Measurements from ENCODE around the gene SCAF4.
A peak's percentile ranks its signal among the peaks of the same experiment; 100 is the strongest.

SCAF4 gene

DNA sequence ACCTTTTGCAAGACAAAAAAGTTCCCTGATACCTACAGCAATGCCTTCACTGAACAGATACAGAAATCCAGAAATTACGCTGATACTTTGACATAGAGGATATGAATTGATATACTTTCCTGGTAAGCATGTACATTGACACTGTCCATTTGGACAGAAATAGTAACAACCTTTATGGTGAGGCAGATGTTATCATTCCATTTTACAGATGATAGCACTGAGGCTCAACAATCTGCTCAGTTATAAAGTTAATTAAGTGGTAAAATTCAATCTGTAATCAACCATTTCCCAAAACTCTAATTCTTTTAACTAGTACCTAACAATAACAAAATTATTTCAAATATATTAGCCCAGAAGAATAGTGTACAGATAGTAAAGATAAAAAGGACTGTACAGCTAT lies 20.6 kb downstream of the SCAF4 start:
- Histone ChIP-seq H3K27me3 (replicated peaks; ENCODE audit: control insufficient read depth, insufficient read depth, low read length) (no peaks in the 10 kb centered on the region), H3K9me3 (ENCODE audit: control insufficient read depth, low read length) (no peaks in the 10 kb centered on the region), H3K36me3 (ENCODE audit: control insufficient read depth, insufficient read depth, low read length, severe bottlenecking) (no peaks in the 10 kb centered on the region), H3K4me3 (ENCODE audit: low read length) (no peak overlapping the region), H3K4me1 (ENCODE audit: control insufficient read depth, insufficient read depth, low read length) (peaks cover 80% of the 10 kb centered on the region), H3K9ac (ENCODE audit: low read length) (no peak overlapping the region)
- no peak for DNase-seq (ENCODE audit: low read depth)

DNA sequence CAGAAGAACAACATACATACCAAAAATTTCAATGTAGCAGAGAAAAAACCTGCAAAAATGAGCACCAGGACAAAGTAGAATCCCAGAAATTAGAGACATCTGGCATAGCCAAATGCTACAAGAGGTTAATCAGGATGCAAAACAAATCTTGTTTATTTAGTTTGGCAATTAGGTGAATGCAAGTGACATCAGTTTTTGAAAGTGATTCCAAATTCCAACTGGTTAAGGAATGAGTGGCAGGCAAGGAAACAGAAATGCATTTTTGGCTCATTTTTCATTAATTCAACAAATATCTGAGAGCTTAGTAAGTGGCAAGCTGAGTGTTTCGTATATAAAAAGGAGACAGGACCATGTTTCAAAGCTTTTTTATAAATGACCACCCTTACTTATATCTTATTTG lies 21.3 kb downstream of the SCAF4 start:
- Histone ChIP-seq H3K4me3 (ENCODE audit: low read length) (peak overlapping the region; percentile 38), H3K9me3 (ENCODE audit: control insufficient read depth, low read length) (no peaks in the 10 kb centered on the region), H3K4me1 (ENCODE audit: control insufficient read depth, insufficient read depth, low read length) (peaks cover 74% of the 10 kb centered on the region), H3K9ac (ENCODE audit: low read length) (no peak overlapping the region), H3K27me3 (replicated peaks; ENCODE audit: control insufficient read depth, insufficient read depth, low read length) (no peaks in the 10 kb centered on the region), H3K36me3 (ENCODE audit: control insufficient read depth, insufficient read depth, low read length, severe bottlenecking) (no peaks in the 10 kb centered on the region)
- peak; percentile 86 for DNase-seq (ENCODE audit: low read depth)

DNA sequence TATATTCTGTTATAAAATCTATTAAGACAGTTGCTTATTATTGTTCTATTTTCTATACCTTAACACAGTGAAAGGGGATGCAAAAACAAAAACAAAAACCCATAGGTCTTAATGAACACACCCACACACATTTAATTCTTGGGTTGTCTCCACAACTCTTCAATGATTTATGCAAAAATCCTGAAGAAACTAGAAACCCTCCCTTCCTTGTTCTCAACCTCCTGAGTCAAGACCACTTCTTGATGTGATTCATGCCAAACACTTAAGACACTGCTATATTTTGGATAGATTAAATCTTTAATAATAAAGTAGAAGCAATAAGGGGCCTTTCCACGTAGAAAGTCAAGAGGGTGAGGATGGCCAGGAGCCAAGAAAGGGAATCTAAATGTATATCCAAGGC lies 23.4 kb downstream of the SCAF4 start:
- H3K36me3 ChIP-seq (ENCODE audit: control insufficient read depth, insufficient read depth, low read length, severe bottlenecking): peaks cover 5% of the 10 kb centered on the region
- H3K4me1 ChIP-seq (ENCODE audit: control insufficient read depth, insufficient read depth, low read length): peaks cover 58% of the 10 kb centered on the region
- DNase-seq (ENCODE audit: low read depth): no peak
- H3K9me3 ChIP-seq (ENCODE audit: control insufficient read depth, low read length): no peaks in the 10 kb centered on the region
- H3K4me3 ChIP-seq (ENCODE audit: low read length): no peak overlapping the region
- no peaks in the 10 kb centered on the region for H3K27me3 ChIP-seq (replicated peaks; ENCODE audit: control insufficient read depth, insufficient read depth, low read length)
- no peak overlapping the region for H3K9ac ChIP-seq (ENCODE audit: low read length)

DNA sequence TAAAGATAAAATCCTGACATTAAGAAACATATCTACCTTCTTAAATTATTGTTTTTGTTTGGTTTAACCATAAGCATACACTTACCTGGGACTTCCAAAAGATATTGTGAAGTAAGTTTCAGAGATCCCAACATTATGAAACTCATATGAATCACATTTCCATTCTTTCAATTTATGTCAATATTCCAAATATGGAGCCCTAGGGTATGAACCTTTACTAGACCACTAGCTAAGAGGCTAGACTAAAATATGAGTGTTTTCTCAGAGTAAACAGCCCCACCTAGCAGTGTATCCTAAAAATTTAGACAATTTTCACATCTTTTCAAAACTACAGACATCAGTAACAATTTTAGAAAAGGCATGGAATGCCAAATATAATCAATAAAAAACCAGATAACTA lies 24.4 kb downstream of the SCAF4 start:
- Histone ChIP-seq H3K4me3 (ENCODE audit: low read length) (no peak overlapping the region), H3K36me3 (ENCODE audit: control insufficient read depth, insufficient read depth, low read length, severe bottlenecking) (peaks cover 16% of the 10 kb centered on the region), H3K4me1 (ENCODE audit: control insufficient read depth, insufficient read depth, low read length) (peaks cover 49% of the 10 kb centered on the region), H3K27me3 (replicated peaks; ENCODE audit: control insufficient read depth, insufficient read depth, low read length) (no peaks in the 10 kb centered on the region), H3K9me3 (ENCODE audit: control insufficient read depth, low read length) (no peaks in the 10 kb centered on the region), H3K9ac (ENCODE audit: low read length) (no peak overlapping the region)
- DNase-seq (ENCODE audit: low read depth): no peak

DNA sequence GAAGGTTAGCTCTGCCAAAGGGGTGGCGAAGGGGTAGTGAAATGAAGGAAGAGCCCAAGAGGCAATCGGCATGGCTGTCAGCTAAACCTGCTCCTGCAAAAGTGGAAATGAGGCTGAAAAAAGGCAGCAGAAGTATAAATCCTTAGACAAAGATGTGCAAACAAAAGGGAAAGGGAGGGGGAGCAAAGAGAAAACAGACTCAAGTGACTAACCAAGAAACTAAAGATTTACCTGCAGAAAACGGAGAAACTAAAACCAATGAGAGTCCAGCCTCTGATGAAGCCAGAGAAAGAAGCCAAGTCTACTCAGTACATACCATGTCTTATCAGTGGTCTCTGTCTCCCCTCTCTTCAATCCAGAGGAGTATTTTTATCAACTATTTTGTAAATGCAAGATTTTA lies 25.4 kb downstream of the SCAF4 start:
- H3K36me3 ChIP-seq (ENCODE audit: control insufficient read depth, insufficient read depth, low read length, severe bottlenecking): peaks cover 25% of the 10 kb centered on the region
- no peak for DNase-seq (ENCODE audit: low read depth)

DNA sequence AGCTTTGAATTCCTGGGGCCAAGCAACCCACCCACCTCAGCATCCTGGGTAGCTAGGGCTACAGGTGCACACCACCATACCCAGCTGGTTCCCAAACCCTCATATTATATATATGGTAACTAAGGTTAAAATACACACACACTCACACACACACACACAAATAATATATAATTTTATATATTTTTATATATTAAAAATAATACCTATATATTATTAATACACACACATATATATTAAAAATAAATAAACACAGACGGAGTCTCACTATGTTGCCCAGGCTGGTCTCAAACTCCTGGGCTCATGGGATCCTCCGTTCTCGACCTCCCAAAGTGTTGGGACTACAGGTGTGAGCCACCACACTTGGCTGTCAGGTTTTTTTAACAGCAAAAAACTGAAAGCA lies 31.9 kb downstream of the SCAF4 start:
- peaks cover 88% of the 10 kb centered on the region for H3K36me3 ChIP-seq (ENCODE audit: control insufficient read depth, insufficient read depth, low read length, severe bottlenecking)
- DNase-seq (ENCODE audit: low read depth): no peak
- no peak overlapping the region for H3K4me3 ChIP-seq (ENCODE audit: low read length)

More for the DNA sequence above, 25.4 kb downstream of the SCAF4 start:
- H3K9ac ChIP-seq (ENCODE audit: low read length): no peak overlapping the region
- H3K27me3 ChIP-seq (replicated peaks; ENCODE audit: control insufficient read depth, insufficient read depth, low read length): no peaks in the 10 kb centered on the region
- H3K4me1 ChIP-seq (ENCODE audit: control insufficient read depth, insufficient read depth, low read length): peaks cover 43% of the 10 kb centered on the region
- no peak overlapping the region for H3K4me3 ChIP-seq (ENCODE audit: low read length)
- H3K9me3 ChIP-seq (ENCODE audit: control insufficient read depth, low read length): no peaks in the 10 kb centered on the region

DNA sequence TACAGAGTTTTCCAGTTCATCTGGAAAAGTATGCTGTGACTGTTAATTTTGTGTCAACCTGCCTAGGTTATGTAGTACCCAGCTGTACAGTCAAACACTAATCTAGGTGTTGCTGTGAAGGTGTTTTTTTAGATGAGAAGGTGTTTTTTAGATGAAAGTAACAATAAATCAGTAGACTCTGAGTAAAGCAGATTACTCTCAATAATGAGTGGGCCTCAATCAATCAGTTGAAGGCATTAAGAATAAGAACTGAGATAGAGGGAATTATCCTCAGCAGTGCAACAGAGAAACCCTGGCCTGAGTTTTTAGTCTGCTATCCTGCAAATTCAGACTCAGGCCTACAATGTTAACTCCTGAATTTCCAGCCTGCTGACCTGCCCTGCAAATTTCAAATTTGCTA lies 33.5 kb downstream of the SCAF4 start:
- no peak overlapping the region for H3K4me3 ChIP-seq (ENCODE audit: low read length)
- no peaks in the 10 kb centered on the region for H3K4me1 ChIP-seq (ENCODE audit: control insufficient read depth, insufficient read depth, low read length)
- no peak overlapping the region for H3K9ac ChIP-seq (ENCODE audit: low read length)
- no peaks in the 10 kb centered on the region for H3K9me3 ChIP-seq (ENCODE audit: control insufficient read depth, low read length)
- peaks cover 98% of the 10 kb centered on the region for H3K36me3 ChIP-seq (ENCODE audit: control insufficient read depth, insufficient read depth, low read length, severe bottlenecking)
- H3K27me3 ChIP-seq (replicated peaks; ENCODE audit: control insufficient read depth, insufficient read depth, low read length): no peaks in the 10 kb centered on the region
- no peak for DNase-seq (ENCODE audit: low read depth)

More for the DNA sequence above, 31.9 kb downstream of the SCAF4 start:
- Histone ChIP-seq H3K4me1 (ENCODE audit: control insufficient read depth, insufficient read depth, low read length) (peaks cover 3% of the 10 kb centered on the region), H3K27me3 (replicated peaks; ENCODE audit: control insufficient read depth, insufficient read depth, low read length) (no peaks in the 10 kb centered on the region), H3K9me3 (ENCODE audit: control insufficient read depth, low read length) (no peaks in the 10 kb centered on the region), H3K9ac (ENCODE audit: low read length) (no peak overlapping the region)

DNA sequence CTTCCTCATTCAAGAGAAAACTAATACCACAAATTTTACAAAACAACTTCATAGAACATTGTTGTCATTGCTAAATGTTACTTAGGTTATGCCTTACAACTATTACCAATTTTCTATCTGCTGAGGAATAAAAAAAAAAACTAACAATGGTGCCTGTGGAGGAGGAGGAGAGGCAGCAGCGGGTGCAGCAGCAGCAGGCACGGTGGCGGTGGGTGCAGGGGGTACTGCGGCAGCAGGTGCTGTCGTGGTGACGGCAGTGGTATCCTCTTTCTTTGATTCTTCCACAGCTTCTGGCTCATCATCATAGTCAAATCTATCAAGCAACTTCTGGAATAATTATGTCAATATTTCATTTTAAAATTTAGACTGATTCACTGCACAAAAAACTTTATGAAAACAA lies 35.5 kb downstream of the SCAF4 start:
- peaks cover 98% of the 10 kb centered on the region for H3K36me3 ChIP-seq (ENCODE audit: control insufficient read depth, insufficient read depth, low read length, severe bottlenecking)
- no peaks in the 10 kb centered on the region for H3K9me3 ChIP-seq (ENCODE audit: control insufficient read depth, low read length)

DNA sequence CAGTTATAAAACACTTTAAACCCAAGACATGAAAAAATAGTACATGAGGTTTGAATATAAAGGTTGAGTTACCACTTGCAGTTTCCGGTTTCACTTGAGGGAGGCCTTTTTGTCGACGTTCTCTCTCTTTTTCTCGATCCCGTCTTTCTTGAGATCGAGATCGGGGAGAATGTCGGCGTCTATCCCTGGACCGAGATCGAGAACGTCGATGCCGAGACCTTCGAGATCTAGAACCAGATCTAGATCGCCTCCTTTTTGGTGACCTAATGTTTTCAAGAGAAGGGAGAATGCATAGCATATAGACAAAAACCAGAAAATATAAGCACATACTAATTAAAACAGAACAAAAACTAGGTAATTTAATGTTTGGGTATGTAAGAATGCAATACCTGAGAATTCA lies 38.7 kb downstream of the SCAF4 start:
- Histone ChIP-seq H3K36me3 (ENCODE audit: control insufficient read depth, insufficient read depth, low read length, severe bottlenecking) (peaks cover 96% of the 10 kb centered on the region), H3K27me3 (replicated peaks; ENCODE audit: control insufficient read depth, insufficient read depth, low read length) (no peaks in the 10 kb centered on the region), H3K4me1 (ENCODE audit: control insufficient read depth, insufficient read depth, low read length) (no peaks in the 10 kb centered on the region), H3K4me3 (ENCODE audit: low read length) (no peak overlapping the region), H3K9ac (ENCODE audit: low read length) (no peak overlapping the region), H3K9me3 (ENCODE audit: control insufficient read depth, low read length) (no peaks in the 10 kb centered on the region)
- no peak for DNase-seq (ENCODE audit: low read depth)

More for the DNA sequence above, 35.5 kb downstream of the SCAF4 start:
- DNase-seq (ENCODE audit: low read depth): no peak
- H3K9ac ChIP-seq (ENCODE audit: low read length): no peak overlapping the region
- no peaks in the 10 kb centered on the region for H3K4me1 ChIP-seq (ENCODE audit: control insufficient read depth, insufficient read depth, low read length)
- no peaks in the 10 kb centered on the region for H3K27me3 ChIP-seq (replicated peaks; ENCODE audit: control insufficient read depth, insufficient read depth, low read length)
- no peak overlapping the region for H3K4me3 ChIP-seq (ENCODE audit: low read length)

DNA sequence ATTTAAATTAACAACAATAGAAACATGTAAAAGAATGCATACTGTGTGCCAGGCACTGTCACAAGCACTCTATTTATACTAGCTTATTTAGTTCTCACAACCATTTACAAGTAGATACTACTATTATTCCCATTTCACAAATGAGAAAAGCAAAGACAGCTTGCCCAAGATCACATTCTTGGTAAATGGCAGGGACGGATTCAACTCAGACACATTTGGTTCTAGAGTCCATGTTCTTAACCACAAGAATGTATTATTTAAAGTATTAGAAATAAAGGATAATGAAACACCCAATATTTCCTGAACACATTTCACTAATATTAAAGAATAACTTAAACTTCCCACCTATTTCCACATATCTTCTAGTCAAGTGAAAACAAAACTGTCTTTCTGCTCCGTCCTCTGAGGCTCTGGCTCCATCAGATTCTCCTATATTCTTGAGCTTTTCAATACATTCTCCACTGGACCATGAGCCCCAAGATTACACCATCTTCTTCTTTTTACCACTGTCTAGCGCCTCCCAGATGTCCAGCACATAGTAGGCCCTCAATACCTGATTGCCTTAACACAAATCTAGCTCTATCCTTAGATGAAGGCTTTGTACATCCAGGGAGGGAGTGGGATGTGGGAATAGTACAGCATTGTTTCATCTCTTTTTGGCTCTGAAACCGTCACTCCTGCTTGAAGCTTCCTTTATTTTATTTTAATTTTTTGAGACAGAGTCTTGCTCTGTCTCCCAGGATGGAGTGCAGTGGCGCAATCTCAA lies 43.1 kb downstream of the SCAF4 start:
- Histone ChIP-seq H3K9me3 (ENCODE audit: control insufficient read depth, low read length) (no peaks in the 10 kb centered on the region), H3K36me3 (ENCODE audit: control insufficient read depth, insufficient read depth, low read length, severe bottlenecking) (peaks cover 92% of the 10 kb centered on the region), H3K4me1 (ENCODE audit: control insufficient read depth, insufficient read depth, low read length) (no peaks in the 10 kb centered on the region), H3K4me3 (ENCODE audit: low read length) (no peak overlapping the region), H3K9ac (ENCODE audit: low read length) (no peak overlapping the region), H3K27me3 (replicated peaks; ENCODE audit: control insufficient read depth, insufficient read depth, low read length) (no peaks in the 10 kb centered on the region)
- no peak for DNase-seq (ENCODE audit: low read depth)

DNA sequence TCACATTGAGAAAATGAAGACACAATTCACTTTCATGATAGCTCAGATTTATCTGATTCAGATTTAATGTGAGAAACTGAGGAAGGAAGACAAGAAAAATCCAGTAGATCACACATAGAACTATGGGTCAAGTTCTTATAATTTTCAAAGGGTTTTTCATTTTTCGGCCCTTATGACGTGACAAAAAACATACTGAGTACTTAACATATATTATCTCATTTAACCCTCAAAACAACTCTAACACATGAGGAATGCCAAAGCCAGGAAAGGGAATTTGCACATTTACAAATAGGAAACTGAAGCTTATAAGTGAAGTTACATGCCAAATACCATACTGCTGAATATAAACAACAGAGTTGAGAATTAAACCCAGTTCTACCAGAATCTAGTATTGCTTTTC lies 44.8 kb downstream of the SCAF4 start:
- H3K9ac ChIP-seq (ENCODE audit: low read length): no peak overlapping the region
- no peaks in the 10 kb centered on the region for H3K27me3 ChIP-seq (replicated peaks; ENCODE audit: control insufficient read depth, insufficient read depth, low read length)
- peaks cover 88% of the 10 kb centered on the region for H3K36me3 ChIP-seq (ENCODE audit: control insufficient read depth, insufficient read depth, low read length, severe bottlenecking)
- H3K4me3 ChIP-seq (ENCODE audit: low read length): no peak overlapping the region
- no peaks in the 10 kb centered on the region for H3K9me3 ChIP-seq (ENCODE audit: control insufficient read depth, low read length)
- H3K4me1 ChIP-seq (ENCODE audit: control insufficient read depth, insufficient read depth, low read length): no peaks in the 10 kb centered on the region
- DNase-seq (ENCODE audit: low read depth): no peak
